SK-N-SH treated with all-trans-retinoic acid at 6 μM for 48 hours (cell line): ENCODE measurements around the gene HOXC13.

Experiments used
- ATAC-seq: fragments of 200-7000 bp; cut with Tn5 transposase; 3 replicates; pipeline ENCODE4 v1.9.1; 2020; ENCODE audit warnings: mild to moderate bottlenecking, moderate library complexity
- ARNTL ChIP-seq: fragments of 450-650 bp; formaldehyde crosslinking; IDR thresholded peaks from 2 replicates; pipeline ENCODE4 v1.5.0; 2020; ENCODE audit warnings: low read depth, mild to moderate bottlenecking, moderate library complexity, borderline replicate concordance
- BACH2 ChIP-seq: fragments of 250-450 bp; sonication (Bioruptor Pico); IDR thresholded peaks from 2 replicates; pipeline ENCODE4 v1.9.0; 2021; ENCODE audit warnings: mild to moderate bottlenecking, borderline replicate concordance
- CREB5 ChIP-seq: fragments of 250-450 bp; sonication (Bioruptor Pico); IDR thresholded peaks from 2 replicates; pipeline ENCODE4 v1.5.1; 2020; ENCODE audit warnings: low read depth, mild to moderate bottlenecking, moderate library complexity
- CSDC2 ChIP-seq: fragments of 250-450 bp; sonication (Bioruptor Pico); IDR thresholded peaks from 2 replicates; pipeline ENCODE4 v1.5.0; 2020; ENCODE audit warnings: mild to moderate bottlenecking, moderate library complexity
- CSRNP3 ChIP-seq: fragments of 250-450 bp; sonication (Bioruptor Pico); IDR thresholded peaks from 2 replicates; pipeline ENCODE4 v1.5.1; 2021; ENCODE audit warnings: mild to moderate bottlenecking, moderate library complexity
- ESRRG ChIP-seq: fragments of 250-450 bp; sonication (Bioruptor Pico); IDR thresholded peaks from 2 replicates; pipeline ENCODE4 v1.6.1; 2021; ENCODE audit warnings: mild to moderate bottlenecking
- ISL1 ChIP-seq: fragments of 250-450 bp; sonication (Bioruptor Pico); IDR thresholded peaks from 2 replicates; pipeline ENCODE4 v2.1.2; 2022; ENCODE audit warnings: mild to moderate bottlenecking, moderate library complexity
- OSR1 ChIP-seq: fragments of 250-450 bp; sonication (Bioruptor Pico); IDR thresholded peaks from 2 replicates; pipeline ENCODE4 v1.8.0; 2022; ENCODE audit warnings: moderate library complexity, mild to moderate bottlenecking, inconsistent platforms
- PATZ1 ChIP-seq: fragments of 250-450 bp; sonication (Bioruptor Pico); IDR thresholded peaks from 2 replicates; pipeline ENCODE4 v1.8.0; 2020; ENCODE audit warnings: mild to moderate bottlenecking, moderate library complexity, borderline replicate concordance
- PPARA ChIP-seq: fragments of 250-450 bp; sonication (Bioruptor Pico); IDR thresholded peaks from 2 replicates; pipeline ENCODE4 v1.5.0; 2020; ENCODE audit warnings: mild to moderate bottlenecking, borderline replicate concordance
- RARB ChIP-seq: fragments of 250-450 bp; sonication (Bioruptor Pico); IDR thresholded peaks from 2 replicates; pipeline ENCODE4 v1.8.0; 2021; ENCODE audit warnings: mild to moderate bottlenecking, moderate library complexity
- TCF4 ChIP-seq: fragments of 250-450 bp; sonication (Bioruptor Pico); IDR thresholded peaks from 2 replicates; pipeline ENCODE4 v1.8.0; 2021; ENCODE audit warnings: mild to moderate bottlenecking, moderate library complexity, borderline replicate concordance
- TSHZ2 ChIP-seq: fragments of 250-450 bp; sonication (Bioruptor Pico); IDR thresholded peaks from 2 replicates; pipeline ENCODE4 v1.5.0; 2020; ENCODE audit warnings: mild to moderate bottlenecking, moderate library complexity
- ZC3H10 ChIP-seq: fragments of 250-450 bp; sonication (Bioruptor Pico); IDR thresholded peaks from 2 replicates; pipeline ENCODE4 v1.5.1; 2021; ENCODE audit warnings: mild to moderate bottlenecking, moderate library complexity
- ZFP3 ChIP-seq: fragments of 250-450 bp; sonication (Bioruptor Pico); IDR thresholded peaks from 2 replicates; pipeline ENCODE4 v1.5.0; 2020; ENCODE audit warnings: mild to moderate bottlenecking, moderate library complexity
- ZFP30 ChIP-seq: fragments of 450-650 bp; formaldehyde crosslinking; IDR thresholded peaks from 2 replicates; pipeline ENCODE4 v1.5.0; 2022; ENCODE audit warnings: mild to moderate bottlenecking, moderate library complexity
- ZNF565 ChIP-seq: fragments of 450-650 bp; formaldehyde crosslinking; conservative IDR thresholded peaks from 2 replicates; pipeline ENCODE4 v1.5.0; 2020; ENCODE audit warnings: low read depth, mild to moderate bottlenecking, moderate library complexity
- ZNF8 ChIP-seq: fragments of 450-650 bp; formaldehyde crosslinking; IDR thresholded peaks from 2 replicates; pipeline ENCODE4 v1.5.0; 2020; ENCODE audit warnings: mild to moderate bottlenecking, moderate library complexity
- TF ChIP-seq, protein P1 (sequence below): fragments of 250-450 bp; sonication (Bioruptor Pico); IDR thresholded peaks from 2 replicates; pipeline ENCODE4 v1.8.0; 2021; ENCODE audit warnings: low read depth, mild to moderate bottlenecking, moderate library complexity, borderline replicate concordance

The HOXC13 gene

GRCh38 chr12:53949631-53950436 is 11.2 kb downstream of the HOXC13 start (continued):
- TF ChIP-seq ZC3H10 (CRISPR knock-in tag) (no peak), PPARA (no peak)

GRCh38 chr12:53950437-53950773 is 11.8 kb downstream of the HOXC13 start:
- TF ChIP-seq ZNF565 (no peak), TCF4 (CRISPR knock-in tag) (no peak), ISL1 (CRISPR knock-in tag) (no peak), RARB (CRISPR knock-in tag) (no peak), ARNTL (no peak), CSDC2 (CRISPR knock-in tag) (no peak), PPARA (no peak), CSRNP3 (no peak), OSR1 (CRISPR knock-in tag) (no peak), ZC3H10 (CRISPR knock-in tag) (no peak), CREB5 (no peak), ZFP30 (CRISPR knock-in tag) (no peak), ESRRG (CRISPR knock-in tag) (no peak), PATZ1 (no peak), BACH2 (CRISPR knock-in tag) (no peak), TSHZ2 (no peak), ZFP3 (no peak)
- TF ChIP-seq, protein P1, sequence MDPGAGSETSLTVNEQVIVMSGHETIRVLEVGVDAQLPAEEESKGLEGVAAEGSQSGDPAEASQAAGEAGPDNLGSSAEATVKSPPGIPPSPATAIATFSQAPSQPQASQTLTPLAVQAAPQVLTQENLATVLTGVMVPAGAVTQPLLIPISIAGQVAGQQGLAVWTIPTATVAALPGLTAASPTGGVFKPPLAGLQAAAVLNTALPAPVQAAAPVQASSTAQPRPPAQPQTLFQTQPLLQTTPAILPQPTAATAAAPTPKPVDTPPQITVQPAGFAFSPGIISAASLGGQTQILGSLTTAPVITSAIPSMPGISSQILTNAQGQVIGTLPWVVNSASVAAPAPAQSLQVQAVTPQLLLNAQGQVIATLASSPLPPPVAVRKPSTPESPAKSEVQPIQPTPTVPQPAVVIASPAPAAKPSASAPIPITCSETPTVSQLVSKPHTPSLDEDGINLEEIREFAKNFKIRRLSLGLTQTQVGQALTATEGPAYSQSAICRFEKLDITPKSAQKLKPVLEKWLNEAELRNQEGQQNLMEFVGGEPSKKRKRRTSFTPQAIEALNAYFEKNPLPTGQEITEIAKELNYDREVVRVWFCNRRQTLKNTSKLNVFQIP (CRISPR knock-in tag), result no peak
- no peak for ATAC-seq

DNA sequence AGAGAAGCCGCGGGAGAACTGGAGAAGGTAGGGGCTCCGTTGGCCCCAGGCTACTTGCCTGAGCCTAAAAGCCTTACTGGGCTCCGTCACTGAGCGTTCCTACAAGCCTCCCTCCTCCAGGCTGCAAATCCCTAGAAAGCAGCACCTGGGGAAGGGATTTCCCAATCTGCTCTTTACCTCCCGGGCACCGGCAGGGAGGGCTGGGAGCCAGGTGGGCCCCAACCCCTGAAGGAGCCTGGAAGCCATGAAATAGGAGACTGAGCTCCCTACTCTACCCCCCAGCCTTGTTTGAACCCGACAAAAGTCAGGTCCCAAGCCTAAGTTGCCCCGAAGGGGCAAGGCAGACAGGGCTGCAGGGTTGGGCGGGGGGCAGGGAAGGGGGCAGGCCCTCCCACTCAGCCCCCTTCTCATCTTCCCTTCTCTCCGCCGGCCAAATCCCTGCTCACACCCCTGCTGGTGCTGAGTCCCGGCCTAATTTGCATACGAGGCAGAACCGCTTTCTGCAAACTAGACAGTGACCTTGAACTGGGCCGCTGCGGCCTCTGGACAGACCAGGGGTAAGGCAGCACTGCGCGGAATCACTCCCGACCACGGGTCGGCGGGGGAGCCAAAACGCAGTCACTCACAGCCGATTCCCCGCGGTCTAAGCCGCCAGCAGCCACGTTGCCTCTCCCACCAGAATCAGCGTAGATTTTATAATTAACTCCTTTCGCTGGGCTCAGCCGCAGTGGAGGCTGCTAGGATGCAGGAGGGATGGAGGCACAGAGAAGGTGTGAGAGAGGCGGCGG is 12.4 kb downstream of the HOXC13 start:
- no peak for ATAC-seq
- no peak for TF ChIP-seq RARB (CRISPR knock-in tag)
- TF ChIP-seq, protein P1 (CRISPR knock-in tag), result no peak
- no peak for TF ChIP-seq ARNTL
- TF ChIP-seq CREB5, result no peak
- TF ChIP-seq BACH2 (CRISPR knock-in tag), result no peak
- TF ChIP-seq CSDC2 (CRISPR knock-in tag), result no peak
- no peak for TF ChIP-seq OSR1 (CRISPR knock-in tag)
- TF ChIP-seq CSRNP3, result no peak
- no peak for TF ChIP-seq ZNF8 (CRISPR knock-in tag)
- TF ChIP-seq ZNF565, result no peak
- TF ChIP-seq PATZ1, result no peak
